ENCODE results near the gene AP3D1.
"Not testable (repeated sequence)": the region's sequence is repeated elsewhere in the genome, so short reads cannot be mapped to it uniquely, and the experiment has no call there.

The AP3D1 gene

GRCh38 chr19:2108251-2109016, 42.9 kb downstream of the AP3D1 start:
- DNase-seq, result no peak

DNA sequence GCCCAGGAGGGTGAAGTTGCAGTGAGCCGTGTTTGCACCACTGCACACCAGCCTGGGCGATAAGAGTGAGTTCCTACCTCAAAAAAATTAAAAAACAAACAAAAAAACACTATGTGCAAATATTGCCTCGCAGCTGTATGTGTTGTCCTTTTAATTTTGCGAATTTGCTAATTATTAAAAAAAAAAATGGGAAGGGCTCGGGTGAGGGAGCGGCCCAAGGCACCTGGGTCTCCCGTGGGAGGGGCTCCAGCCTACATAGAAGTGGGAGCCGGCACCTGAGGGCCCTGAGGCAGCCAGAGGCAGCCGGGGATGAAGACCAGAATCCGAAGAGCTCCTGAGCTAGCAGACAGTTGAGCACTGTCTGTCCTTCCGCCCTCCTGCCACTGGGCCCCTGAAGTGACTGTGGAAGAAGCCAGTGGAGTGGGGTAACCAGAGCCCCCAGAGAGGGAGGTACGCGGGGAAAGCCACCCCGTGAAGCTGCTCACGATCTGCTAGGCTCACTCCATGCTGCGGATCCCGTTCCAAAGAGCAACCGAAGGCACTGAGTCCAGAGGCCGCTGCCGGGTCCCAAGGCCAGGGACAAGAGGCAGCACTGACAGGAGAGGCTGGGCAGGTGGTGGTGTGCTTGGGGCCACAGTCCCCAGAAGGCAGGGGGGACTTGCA, 48.2 kb downstream of the AP3D1 start:
- no peak for DNase-seq

- DNase-seq, result no peak
Observed at GRCh38 chr19:2101417-2102335, 49.7 kb downstream of the AP3D1 start.

- DNase-seq, result no peak
Observed at GRCh38 chr19:2100719-2101061, 50.7 kb downstream of the AP3D1 start.

- DNase-seq, result no peak
Observed at GRCh38 chr19:2099937-2100718, 51.2 kb downstream of the AP3D1 start.

- DNase-seq, result no peak
Observed at GRCh38 chr19:2099054-2099501, 52.3 kb downstream of the AP3D1 start.

GRCh38 chr19:2097886-2098327, 53.5 kb downstream of the AP3D1 start:
- no peak for DNase-seq

GRCh38 chr19:2097203-2097885, 54.0 kb downstream of the AP3D1 start:
- peak; percentile 68 for DNase-seq

DNA sequence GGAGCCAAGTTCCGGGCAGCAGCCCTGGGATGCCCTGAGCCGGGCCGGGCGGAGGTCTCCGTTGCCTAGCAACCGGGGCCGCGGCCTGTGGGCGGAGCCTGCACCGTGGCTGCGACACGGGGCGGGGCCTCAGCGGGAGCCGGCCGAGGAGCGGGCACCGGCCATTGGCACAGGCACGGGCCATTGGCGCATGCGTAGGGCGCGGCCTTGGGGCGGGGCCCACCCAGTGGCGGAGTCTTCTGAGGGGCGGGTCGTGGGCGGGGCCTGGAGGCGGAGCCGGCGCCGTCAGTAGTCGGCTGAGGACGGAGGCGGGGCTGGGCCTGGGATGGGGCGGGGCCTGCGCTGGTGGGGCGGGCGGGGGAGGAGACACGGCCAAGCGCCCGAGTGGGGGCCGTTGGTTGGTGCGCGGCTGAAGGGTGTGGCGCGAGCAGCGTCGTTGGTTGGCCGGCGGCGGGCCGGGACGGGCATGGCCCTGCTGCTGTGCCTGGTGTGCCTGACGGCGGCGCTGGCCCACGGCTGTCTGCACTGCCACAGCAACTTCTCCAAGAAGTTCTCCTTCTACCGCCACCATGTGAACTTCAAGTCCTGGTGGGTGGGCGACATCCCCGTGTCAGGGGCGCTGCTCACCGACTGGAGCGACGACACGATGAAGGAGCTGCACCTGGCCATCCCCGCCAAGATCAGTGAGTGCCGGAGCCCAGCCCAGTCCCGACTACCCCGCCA, 54.7 kb downstream of the AP3D1 start, which contains the start of gene IZUMO4:
Gene IZUMO4, plus strand, starts transcription at position 436 of the 723 bp plus-strand sequence. Its CDS starts 31 bp downstream, at position 467.
- peak; percentile 98 for DNase-seq

GRCh38 chr19:2096034-2096479, 55.3 kb downstream of the AP3D1 start, which contains the start of gene MOB3A:
Gene MOB3A (minus strand): TSS chr19:2096326. CDS start chr19:2078560, 17,766 bp downstream.
- peak; percentile 90 for DNase-seq

GRCh38 chr19:2091926-2092525, 59.3 kb downstream of the AP3D1 start:
- DNase-seq, result not testable (repeated sequence)

GRCh38 chr19:2089727-2090053, 61.7 kb downstream of the AP3D1 start:
- DNase-seq, result no peak

GRCh38 chr19:2089001-2089711, 62.2 kb downstream of the AP3D1 start:
- peak; percentile 57 for DNase-seq

GRCh38 chr19:2087621-2088100, 63.7 kb downstream of the AP3D1 start:
- DNase-seq, result peak; percentile 84

DNA sequence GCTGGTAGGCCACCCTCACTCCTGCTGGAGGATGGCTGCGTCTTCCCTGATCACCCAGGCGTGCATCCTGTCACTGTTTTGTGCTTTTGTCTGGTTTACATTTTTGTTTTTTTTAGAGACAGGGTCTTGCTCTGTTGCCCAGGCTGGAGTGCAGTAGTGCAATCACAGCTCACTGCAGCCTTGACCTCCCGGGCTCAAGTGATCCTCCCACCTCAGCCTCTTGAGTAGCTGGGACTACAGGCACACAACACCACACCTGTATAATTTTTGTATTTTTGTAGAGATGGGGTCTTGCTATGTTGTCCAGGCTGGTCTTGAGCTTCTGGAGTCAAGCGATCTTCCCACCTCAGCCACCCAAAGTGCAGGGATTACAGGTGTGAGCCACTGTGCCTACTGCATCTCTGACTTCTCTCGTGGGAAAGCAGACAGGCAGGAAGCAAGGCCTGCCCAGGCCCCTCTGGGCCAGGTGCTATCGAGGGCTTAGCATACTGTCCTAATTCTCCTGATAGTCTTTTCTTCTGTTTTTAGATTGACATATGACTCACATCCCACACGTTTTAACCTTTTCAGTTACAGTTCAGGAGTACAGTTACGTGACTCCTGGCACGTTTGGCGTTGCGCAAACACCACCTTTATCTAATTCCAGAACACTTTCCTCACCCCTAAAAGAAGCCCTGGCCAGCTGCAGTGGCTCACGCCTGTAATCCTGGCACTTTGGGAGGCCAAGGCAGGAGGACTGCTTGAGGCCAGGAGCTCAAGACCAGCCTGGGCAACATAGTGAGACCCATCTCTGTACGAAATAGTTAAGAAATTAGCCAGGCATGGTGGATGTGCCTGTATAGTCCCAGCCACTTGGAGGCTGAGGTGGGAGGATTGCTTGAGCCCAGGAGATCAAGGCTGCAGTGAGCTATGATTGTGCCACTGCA, 64.4 kb downstream of the AP3D1 start:
- DNase-seq, result peak; percentile 71

DNA sequence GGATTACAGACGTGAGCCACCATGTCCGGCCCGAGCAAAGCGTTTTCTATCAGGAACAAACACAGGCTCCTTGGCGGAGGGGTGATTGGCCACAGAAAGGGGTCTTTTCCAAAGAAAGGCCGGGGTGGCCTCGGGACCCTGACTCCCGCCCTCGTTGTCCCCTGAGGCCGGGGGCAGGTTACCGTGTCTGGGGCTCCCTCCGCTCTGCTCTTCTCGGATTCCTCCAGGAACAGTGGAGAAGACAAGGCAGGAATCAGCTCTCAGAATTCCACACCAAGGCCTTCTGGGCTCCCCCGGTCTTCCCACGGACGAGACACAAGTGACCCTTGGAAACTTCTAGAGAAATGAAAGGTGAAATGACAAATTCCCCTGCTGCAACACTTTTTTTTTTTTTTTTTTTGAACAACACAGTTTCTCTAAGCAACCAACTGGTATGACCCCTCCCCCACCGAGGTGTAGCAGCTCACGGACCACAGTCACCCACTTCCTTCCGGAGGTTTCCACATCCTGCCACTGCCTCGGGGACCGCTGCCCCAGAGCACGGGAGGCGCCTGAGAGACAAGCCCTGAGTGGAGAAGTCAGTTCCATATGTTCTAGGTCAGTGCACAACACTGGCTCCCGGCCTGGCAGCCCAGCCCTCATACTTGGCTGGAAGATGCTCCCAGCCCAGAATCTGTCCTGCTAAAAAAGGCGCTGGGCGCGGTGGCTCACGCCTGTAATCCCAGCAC, 66.2 kb downstream of the AP3D1 start:
- peak; percentile 98 for DNase-seq

GRCh38 chr19:2083174-2083854, 68.1 kb downstream of the AP3D1 start:
- peak; percentile 78 for DNase-seq

All from CD4-positive, alpha-beta T cell treated with Interleukin-15 for 1 hour (primary cell).